Lung (tissue), 12 donors: ENCODE data around the gene ACOT13. TPM values are rescaled to one million over a fixed set of nuclear protein-coding genes. Genes with fewer than 3 reads are reported as not detected.
A peak's percentile ranks its signal among the peaks of the same experiment; 100 is the strongest.
"Not testable (repeated sequence)": the region's sequence is repeated elsewhere in the genome, so short reads cannot be mapped to it uniquely, and the experiment has no call there.

Source experiments
- ATAC-seq: fragments of 200-7000 bp; cut with Tn5 transposase; one replicate; pipeline ENCODE4 v1.9.1; 2020; ENCODE audit warnings: moderate number of reproducible peaks; ENCODE audit not compliant: insufficient read depth, low FRiP score
- DNase-seq, 3 donors: peaks; one replicate each; pipeline ENCODE4 v3.0.0-alpha.2; 2013 to 2017
- H3K27ac ChIP-seq, 2 donors: one replicate each; pipeline ENCODE4 v1.5.1; 2013; ENCODE audit warnings: mild to moderate bottlenecking in 2 of 2, moderate library complexity in 2 of 2, control low read depth in 1 of 2, inconsistent platforms in 1 of 2, low read depth in 1 of 2, low read length in 1 of 2
- H3K27me3 ChIP-seq, 3 donors: one replicate each; pipeline ENCODE4 v1.5.1; 2013; ENCODE audit warnings: low read length in 2 of 3; ENCODE audit not compliant: control insufficient read depth in 3 of 3, insufficient read depth in 3 of 3
- H3K36me3 ChIP-seq, 4 donors: one replicate each; pipeline ENCODE4 v1.5.1; 2013; ENCODE audit warnings: low read length in 4 of 4, mild to moderate bottlenecking in 1 of 4, moderate library complexity in 1 of 4; ENCODE audit not compliant: control insufficient read depth in 4 of 4, insufficient read depth in 4 of 4
- H3K4me1 ChIP-seq, 5 donors: one replicate each; pipeline ENCODE4 v1.5.1; 2013; ENCODE audit warnings: low read length in 5 of 5, mild to moderate bottlenecking in 2 of 5, moderate library complexity in 1 of 5; ENCODE audit not compliant: control insufficient read depth in 5 of 5, insufficient read depth in 5 of 5
- H3K4me3 ChIP-seq: one replicate; pipeline ENCODE4 v1.5.1; 2013; ENCODE audit warnings: mild to moderate bottlenecking, control low read depth, moderate library complexity
- H3K9ac ChIP-seq, 2 donors: one replicate each; pipeline ENCODE4 v1.5.1; 2013; ENCODE audit warnings: low read length in 2 of 2, control low read depth in 1 of 2; ENCODE audit not compliant: insufficient read depth in 1 of 2
- H3K9me3 ChIP-seq, 4 donors: one replicate each; pipeline ENCODE4 v1.5.1; 2013; ENCODE audit warnings: low read length in 3 of 4, mild to moderate bottlenecking in 1 of 4, moderate library complexity in 1 of 4; ENCODE audit not compliant: control insufficient read depth in 4 of 4, insufficient read depth in 3 of 4
- WGBS, 2 donors: extraction: QIAGEN DNeasy Blood & Tissue Kit; methylation state at CpG; one replicate each; pipeline ENCODE4 v1.1.7; 2013; 5-methylcytosine and 5-hydroxymethylcytosine counted together
- polyA plus RNA-seq, 2 donors: library from polyadenylated mRNA; stranded (reverse); fragments of 200-250 nt; gene quantifications; one replicate each; pipeline ENCODE4 v1.2.1, GENCODE V29; 2013
- total RNA-seq, 2 donors: library from RNA; depleted of rRNA in 1 of 2; stranded (reverse); fragments of >200 nt in 1 of 2; gene quantifications; one replicate each; pipeline ENCODE4 v1.2.1, GENCODE V29; 2014 to 2021
- TF ChIP-seq, protein P1 (sequence below): IDR thresholded peaks from 2 replicates; pipeline ENCODE4 v1.5.1; 2012; ENCODE audit warnings: mild to moderate bottlenecking; ENCODE audit errors: control extremely low read depth, extremely low read depth
- donor health status: control.
- donor health status: control.
- donor health status: Bipolar disorder and iron deficiency.
- donor health status: healthy.
- donor health status: DM: yes; HTN: yes; CAD: no.

The ACOT13 gene
- total and polyA plus RNA-seq, 4 donors, result 4.7 to 59.3 (median 14.3) TPM

DNA sequence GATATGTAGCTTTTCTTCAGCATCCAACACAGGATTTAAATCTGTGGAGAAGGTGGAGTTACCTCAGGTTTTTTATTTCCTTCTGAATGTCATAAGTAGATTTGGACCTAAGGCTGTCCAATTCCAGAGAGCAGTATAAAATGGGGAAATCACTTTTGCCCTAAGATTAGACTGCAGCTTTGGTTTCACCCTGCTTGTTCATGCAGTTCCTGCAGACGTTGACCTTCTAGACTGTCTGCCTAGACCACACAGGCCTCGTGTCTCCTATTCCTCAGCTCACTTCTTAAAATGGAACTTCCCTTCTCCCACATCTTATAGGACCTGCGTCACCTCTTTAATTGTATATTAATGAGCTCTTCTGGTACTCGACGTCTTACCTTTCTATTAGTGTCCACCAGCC, 78.0 kb downstream of the ACOT13 start:
- 63 to 67% methylated on average over 5 of the region's 5 CpGs for WGBS, 2 donors
- no peaks in the 10 kb centered on the region for H3K36me3 ChIP-seq
- TF ChIP-seq, protein P1, sequence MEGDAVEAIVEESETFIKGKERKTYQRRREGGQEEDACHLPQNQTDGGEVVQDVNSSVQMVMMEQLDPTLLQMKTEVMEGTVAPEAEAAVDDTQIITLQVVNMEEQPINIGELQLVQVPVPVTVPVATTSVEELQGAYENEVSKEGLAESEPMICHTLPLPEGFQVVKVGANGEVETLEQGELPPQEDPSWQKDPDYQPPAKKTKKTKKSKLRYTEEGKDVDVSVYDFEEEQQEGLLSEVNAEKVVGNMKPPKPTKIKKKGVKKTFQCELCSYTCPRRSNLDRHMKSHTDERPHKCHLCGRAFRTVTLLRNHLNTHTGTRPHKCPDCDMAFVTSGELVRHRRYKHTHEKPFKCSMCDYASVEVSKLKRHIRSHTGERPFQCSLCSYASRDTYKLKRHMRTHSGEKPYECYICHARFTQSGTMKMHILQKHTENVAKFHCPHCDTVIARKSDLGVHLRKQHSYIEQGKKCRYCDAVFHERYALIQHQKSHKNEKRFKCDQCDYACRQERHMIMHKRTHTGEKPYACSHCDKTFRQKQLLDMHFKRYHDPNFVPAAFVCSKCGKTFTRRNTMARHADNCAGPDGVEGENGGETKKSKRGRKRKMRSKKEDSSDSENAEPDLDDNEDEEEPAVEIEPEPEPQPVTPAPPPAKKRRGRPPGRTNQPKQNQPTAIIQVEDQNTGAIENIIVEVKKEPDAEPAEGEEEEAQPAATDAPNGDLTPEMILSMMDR, result no peak
- H3K9ac ChIP-seq, result no peak overlapping the region
- ATAC-seq (no peak), DNase-seq (no peak)
- no peaks in the 10 kb centered on the region for H3K9me3 ChIP-seq
- no peaks in the 10 kb centered on the region for H3K27me3 ChIP-seq
- H3K27ac ChIP-seq, result peak overlapping the region in 1 of 2 donors; percentile 60
- H3K4me3 ChIP-seq, result no peak overlapping the region
- peaks cover 0 to 2% (median 0%) of the 10 kb centered on the region in 5 donors for H3K4me1 ChIP-seq

DNA sequence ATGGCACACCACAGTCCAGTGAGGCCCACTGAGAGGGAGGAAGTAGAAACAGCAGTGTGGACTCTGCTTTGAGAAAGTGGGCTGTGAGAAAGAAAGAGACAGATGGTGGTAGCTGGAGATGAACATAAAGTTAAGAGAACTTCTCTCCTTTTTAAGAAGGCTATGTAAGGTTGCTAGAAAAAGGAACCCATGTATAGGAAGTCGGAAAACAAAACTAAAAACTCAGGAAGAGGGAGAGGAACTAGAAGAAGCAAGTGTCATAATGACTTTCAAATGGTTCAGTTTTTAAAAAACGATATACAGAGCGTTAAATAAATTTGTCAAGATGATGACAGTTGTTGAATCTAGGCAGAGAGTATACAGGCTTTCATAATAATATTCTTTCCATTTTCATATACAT, 82.4 kb downstream of the ACOT13 start:
- Histone ChIP-seq H3K9ac (no peak overlapping the region), H3K4me1 (no peaks in the 10 kb centered on the region), H3K9me3 (no peaks in the 10 kb centered on the region), H3K27me3 (no peaks in the 10 kb centered on the region), H3K4me3 (no peak overlapping the region), H3K27ac (peak overlapping the region in 1 of 2 donors; percentile 26), H3K36me3 (no peaks in the 10 kb centered on the region)
- ATAC-seq (no peak), DNase-seq (no peak)
- 35 to 59% methylated on average over 3 of the region's 3 CpGs for WGBS, 2 donors
- TF ChIP-seq, protein P1, result no peak

DNA sequence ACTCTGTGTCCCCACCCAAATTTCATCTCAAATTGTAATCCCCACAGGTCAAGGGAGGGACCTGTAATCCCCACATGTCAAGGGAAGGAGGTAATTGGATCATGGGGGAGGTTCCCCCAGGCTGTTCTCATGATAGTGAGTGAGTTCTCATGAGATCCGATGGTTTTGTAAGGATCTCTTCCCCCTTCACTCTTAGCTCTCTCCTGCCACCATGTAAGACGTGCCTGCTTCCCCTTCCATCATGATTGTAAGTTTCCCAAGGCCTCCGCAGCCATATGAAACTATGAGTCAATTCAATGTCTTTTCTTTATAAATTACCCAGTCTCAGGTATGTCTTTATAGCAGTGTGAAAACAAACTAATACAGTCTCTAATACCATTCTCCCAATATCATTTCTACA, 84.0 kb downstream of the ACOT13 start:
- not testable (repeated sequence) for H3K27me3 ChIP-seq, H3K4me1 ChIP-seq, ATAC-seq, DNase-seq, H3K4me3 ChIP-seq, H3K36me3 ChIP-seq, H3K9ac ChIP-seq, H3K9me3 ChIP-seq, H3K27ac ChIP-seq
- 74 to 90% methylated on average over 3 of the region's 3 CpGs for WGBS, 2 donors

DNA sequence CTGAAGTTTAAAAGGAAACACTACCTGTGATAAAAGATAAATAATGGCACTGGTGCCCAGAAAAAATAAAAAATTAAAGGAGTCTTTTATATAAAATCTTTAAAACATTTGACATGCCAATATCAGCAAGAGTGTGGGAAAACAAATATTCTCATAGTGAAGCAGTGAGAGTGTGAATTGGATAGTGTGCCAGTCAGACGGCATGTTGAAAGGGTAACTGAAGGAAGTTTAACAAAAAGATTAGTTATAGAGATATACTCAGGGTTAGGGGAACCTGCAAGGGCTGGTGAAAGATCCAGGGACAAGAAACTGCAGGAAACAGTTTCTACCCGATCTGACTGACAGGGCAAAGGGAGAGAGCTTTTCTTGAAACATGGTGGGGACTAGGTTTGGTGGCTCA, 85.6 kb downstream of the ACOT13 start:
- Histone ChIP-seq H3K27me3 (no peaks in the 10 kb centered on the region), H3K36me3 (no peaks in the 10 kb centered on the region), H3K9ac (no peak overlapping the region), H3K27ac (no peak overlapping the region), H3K4me3 (no peak overlapping the region), H3K4me1 (no peaks in the 10 kb centered on the region), H3K9me3 (no peaks in the 10 kb centered on the region)
- TF ChIP-seq, protein P1, result no peak
- WGBS, 2 donors, result 38 to 48% methylated on average over 2 of the region's 2 CpGs
- ATAC-seq (no peak), DNase-seq (peak in 1 of 3 donors; percentile 60)
